ENCODE data around the gene WHRN.

Gene WHRN

DNA sequence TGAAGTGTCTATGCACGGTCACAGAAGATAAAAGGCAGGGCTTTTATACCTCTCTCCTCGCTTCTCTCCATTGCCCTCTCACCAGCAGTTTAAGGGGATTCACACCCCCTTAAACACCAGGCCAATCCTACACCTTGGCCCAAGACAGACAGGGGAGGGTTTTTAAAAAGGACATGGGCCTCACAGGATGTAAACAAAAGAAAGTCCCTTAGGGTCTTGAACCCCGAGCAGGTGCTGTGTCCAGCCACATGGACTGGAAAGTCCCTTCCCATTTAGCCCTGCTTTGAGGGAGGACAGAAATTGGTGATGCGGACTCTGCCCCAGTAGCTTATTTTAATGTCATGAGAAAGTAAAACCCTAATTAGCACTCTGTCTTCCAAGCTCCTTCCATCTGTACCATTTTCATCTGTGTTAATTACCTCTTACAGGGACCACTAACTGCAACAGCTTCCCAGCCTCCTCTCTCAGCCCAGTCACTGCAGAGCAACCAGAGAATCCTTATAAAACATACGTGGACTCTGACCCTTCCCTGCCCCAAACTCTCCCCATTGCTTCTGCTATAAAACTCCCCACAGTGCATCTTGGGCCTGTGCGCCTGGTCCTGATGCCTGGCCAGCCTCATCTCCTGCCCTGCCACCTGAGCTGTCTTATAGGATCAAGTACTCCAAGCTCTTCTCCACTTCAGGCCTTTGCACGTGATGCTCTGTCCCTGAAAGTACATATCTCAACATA lies 16.7 kb downstream of the WHRN start:
- peaks cover 54% of the 10 kb centered on the region for H3K4me1 Mint-ChIP-seq
- no peak overlapping the region for H3K4me3 Mint-ChIP-seq
- peak overlapping the region; percentile 12 for H3K27ac Mint-ChIP-seq
- H3K9me3 Mint-ChIP-seq: no peaks in the 10 kb centered on the region
- ATAC-seq (no peak), DNase-seq (ENCODE audit: low spot score in 2 of 2) (no peak)
- peaks cover 17% of the 10 kb centered on the region for H3K36me3 Mint-ChIP-seq

DNA sequence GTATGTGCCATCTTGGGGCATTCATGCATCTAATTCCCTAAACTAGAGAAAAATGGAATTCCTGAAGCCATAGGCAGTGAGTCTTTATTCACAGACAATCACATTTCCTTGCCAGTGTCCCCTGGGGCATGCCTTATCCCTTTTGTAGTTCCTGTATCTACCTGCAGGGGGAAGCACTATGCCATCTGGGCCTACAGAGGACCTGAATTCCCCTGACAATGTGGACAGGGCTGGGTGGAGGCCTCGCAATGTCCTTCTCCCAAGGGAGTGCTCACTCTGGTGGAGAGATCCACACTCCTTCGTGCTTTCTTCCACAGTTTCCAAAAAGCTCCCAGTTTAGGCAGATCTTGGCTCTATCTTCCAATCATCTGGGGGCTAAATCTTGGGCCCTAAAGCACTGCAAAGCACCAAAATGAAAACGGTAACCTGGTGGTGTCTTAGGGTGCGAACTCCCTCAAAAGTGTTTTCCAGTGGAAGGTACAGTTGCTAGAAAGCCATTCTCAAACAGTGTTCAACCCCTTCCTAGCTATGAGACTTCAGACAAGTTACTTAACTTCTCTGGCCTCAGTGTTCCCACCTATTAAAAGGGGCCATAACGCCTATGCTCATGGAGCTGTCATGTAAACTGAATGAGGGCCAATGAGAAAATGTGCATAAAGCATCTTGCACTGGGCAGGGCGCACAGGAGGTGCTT lies 17.5 kb downstream of the WHRN start:
- Mint-ChIP-seq H3K27ac (peak overlapping the region; percentile 87), H3K4me3 (peak overlapping the region; percentile 37), H3K4me1 (peaks cover 57% of the 10 kb centered on the region), H3K9me3 (no peaks in the 10 kb centered on the region), H3K36me3 (peaks cover 14% of the 10 kb centered on the region)
- ATAC-seq: peak; percentile 61
- peak; percentile 61 to 83 for DNase-seq (ENCODE audit: low spot score in 2 of 2)

DNA sequence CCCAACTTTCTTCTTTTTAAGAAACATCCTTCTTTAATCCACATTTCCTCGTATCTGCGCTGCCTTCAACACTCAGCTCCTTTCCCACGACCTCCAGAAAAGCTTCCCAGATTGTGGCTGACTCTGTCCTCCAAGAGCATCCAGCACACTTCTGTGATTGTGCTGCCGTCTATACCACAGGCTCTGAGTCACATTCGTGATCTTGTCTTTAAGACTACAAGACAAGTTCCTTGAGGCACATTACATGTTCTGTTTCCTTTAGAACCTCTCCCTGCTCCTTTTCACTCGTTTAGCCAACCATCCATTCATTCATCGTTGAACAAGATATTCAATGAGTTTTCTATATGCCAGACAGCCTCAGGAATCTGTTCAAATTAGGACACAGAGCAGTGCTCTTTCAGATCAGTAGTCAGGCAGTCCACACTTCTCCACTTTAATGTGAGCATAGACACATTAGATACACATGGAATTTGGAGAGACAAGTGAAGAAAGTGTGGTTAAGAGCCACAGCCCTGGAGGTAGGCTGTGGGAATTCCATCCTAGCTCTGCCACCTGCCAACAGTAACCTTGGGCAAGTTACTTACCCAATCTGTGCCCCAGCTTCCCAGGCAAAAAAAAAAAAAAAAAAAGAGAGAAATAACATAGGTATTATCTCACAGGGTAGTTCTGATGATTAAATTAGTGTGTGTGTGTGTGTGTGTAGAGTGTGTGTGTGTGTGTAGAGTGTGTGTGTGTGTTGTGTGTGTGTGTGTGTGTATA lies 18.9 kb downstream of the WHRN start:
- DNase-seq (ENCODE audit: low spot score in 2 of 2) (no peak), ATAC-seq (no peak)
- Mint-ChIP-seq H3K9me3 (no peaks in the 10 kb centered on the region), H3K4me3 (peak overlapping the region; percentile 60), H3K36me3 (peaks cover 10% of the 10 kb centered on the region), H3K4me1 (peaks cover 60% of the 10 kb centered on the region), H3K27ac (peak overlapping the region; percentile 90)

DNA sequence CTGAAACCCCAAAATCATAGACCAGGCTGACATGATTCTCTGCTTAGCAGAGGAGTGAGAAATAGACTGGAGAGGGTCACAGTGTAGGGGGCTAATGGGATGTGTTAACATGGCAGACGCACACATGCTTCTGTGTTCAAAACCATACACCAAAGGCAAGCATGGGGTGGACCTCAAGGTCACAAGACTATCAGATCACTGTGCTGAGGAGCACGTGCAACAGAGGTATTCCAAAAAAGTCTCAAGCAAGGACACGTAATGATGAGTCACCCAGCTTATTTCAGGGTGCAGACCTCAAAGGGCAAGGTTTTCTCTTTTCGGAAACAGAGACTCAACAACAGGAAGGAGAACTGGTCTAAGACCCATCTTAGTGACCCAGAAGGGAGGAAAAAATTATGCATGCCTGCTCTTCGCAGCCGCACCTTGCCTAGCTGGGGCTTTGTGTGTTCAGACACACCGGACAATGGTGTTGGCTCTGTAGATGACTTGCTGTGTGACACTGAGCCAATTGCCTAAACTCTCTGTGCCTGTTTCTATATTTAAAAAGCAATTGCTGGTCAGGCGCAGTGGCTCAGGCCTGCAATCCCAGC lies 20.3 kb downstream of the WHRN start:
- Mint-ChIP-seq H3K36me3 (peaks cover 14% of the 10 kb centered on the region), H3K27ac (peak overlapping the region; percentile 85), H3K4me3 (peak overlapping the region; percentile 53), H3K9me3 (no peaks in the 10 kb centered on the region), H3K4me1 (peaks cover 67% of the 10 kb centered on the region)
- peak in 1 of 2 donors; percentile 72 for DNase-seq (ENCODE audit: low spot score in 2 of 2)
- ATAC-seq: peak; percentile 89

DNA sequence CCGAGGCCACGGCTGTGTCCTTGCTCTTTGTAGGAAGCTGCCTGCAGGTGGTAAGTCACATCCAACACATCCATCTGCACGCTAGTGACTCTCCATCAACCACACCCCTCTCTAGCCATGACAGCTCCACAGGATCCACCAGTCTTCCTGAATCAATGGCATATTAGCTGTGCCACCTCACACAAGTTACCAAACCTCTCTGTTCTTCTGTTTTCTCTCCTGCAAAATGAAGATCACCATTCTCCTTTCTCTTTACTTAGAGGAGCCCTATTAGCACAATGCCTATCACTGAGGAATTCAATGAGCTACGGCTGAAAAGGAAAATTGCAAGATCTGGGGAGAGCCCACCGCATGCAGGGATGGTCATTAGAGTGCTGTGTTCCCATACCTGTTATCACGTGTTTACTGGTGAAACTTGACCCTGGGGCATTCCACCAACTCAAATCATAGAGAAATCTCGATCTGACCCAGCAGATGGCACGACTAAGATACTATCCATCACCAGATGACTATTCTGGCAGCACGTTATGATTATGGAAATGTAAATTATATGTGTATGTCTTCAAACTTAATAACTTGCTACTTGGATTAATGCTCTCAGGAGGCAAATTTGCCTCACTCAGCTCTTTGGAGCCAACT lies 20.9 kb downstream of the WHRN start:
- Mint-ChIP-seq H3K4me1 (peaks cover 67% of the 10 kb centered on the region), H3K36me3 (peaks cover 19% of the 10 kb centered on the region), H3K9me3 (no peaks in the 10 kb centered on the region), H3K27ac (peak overlapping the region; percentile 85), H3K4me3 (peak overlapping the region; percentile 53)
- ATAC-seq (peak; percentile 62), DNase-seq (ENCODE audit: low spot score in 2 of 2) (no peak)

DNA sequence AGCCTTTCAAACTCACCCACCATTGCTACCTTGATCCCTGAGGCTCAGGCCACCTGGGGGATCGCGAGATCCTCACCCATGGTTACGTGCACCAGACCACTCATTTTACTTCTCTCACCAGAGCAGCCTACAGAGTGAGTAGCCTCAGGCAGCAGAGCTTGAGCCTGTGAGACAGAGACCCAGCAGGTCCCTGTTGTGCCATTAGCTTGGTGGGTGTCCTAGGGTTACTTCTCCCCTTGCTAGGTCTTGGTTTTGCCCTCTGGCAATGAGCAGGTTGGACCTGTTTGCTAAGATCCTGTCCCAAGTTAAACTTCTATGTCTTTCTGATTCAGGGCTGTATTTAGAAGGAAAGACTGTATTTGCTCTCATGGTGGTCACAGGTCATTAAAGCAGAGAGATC lies 21.8 kb downstream of the WHRN start:
- Mint-ChIP-seq H3K4me1 (peaks cover 61% of the 10 kb centered on the region), H3K4me3 (no peak overlapping the region), H3K36me3 (peaks cover 22% of the 10 kb centered on the region), H3K9me3 (no peaks in the 10 kb centered on the region), H3K27ac (peak overlapping the region; percentile 85)
- ATAC-seq (no peak), DNase-seq (ENCODE audit: low spot score in 2 of 2) (no peak)

DNA sequence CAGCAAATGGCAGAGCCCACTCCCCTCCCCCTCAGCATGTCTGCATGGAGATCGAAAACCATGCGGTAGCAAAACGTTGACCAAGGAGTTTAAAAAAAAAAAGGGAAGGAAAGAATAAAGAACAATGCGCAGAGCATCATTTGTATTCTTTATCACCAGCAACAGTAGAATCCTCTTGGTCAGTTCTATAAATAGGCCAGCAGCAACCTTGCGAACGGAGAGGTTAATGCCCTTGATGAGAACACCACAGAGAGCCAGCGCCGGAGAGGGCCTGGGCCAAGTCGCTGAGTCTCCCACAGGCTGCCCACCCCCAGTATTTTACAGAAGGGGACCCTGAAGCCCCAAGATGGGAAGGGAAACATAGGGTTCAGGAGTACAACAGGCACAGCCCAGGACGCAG lies 22.7 kb downstream of the WHRN start:
- Mint-ChIP-seq H3K27ac (no peak overlapping the region), H3K4me1 (peaks cover 58% of the 10 kb centered on the region), H3K4me3 (no peak overlapping the region), H3K9me3 (no peaks in the 10 kb centered on the region), H3K36me3 (peaks cover 31% of the 10 kb centered on the region)
- no peak for DNase-seq (ENCODE audit: low spot score in 2 of 2)
- no peak for ATAC-seq

DNA sequence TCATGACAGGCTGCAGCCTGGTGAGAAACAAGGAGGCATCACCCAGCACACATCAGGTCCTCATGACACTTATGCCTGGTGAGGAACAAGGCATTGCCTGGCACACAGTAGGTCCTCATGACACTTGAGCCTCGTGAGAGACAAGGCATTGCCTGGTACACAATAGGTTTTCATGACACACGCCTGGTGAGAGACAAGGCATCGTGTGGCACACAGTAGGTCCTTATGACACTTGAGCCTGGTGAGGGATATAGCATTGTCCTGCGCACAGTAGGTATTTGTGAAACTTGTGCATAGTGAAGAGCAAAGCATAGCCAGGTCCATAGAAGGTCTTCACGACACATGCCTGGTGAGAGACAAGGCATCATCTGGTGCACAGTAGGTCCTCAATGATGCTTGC lies 23.5 kb downstream of the WHRN start:
- ATAC-seq: no peak
- peak overlapping the region; percentile 82 for H3K27ac Mint-ChIP-seq
- no peak for DNase-seq (ENCODE audit: low spot score in 2 of 2)
- peaks cover 33% of the 10 kb centered on the region for H3K36me3 Mint-ChIP-seq
- peak overlapping the region; percentile 20 for H3K4me3 Mint-ChIP-seq
- peaks cover 52% of the 10 kb centered on the region for H3K4me1 Mint-ChIP-seq
- H3K9me3 Mint-ChIP-seq: no peaks in the 10 kb centered on the region

DNA sequence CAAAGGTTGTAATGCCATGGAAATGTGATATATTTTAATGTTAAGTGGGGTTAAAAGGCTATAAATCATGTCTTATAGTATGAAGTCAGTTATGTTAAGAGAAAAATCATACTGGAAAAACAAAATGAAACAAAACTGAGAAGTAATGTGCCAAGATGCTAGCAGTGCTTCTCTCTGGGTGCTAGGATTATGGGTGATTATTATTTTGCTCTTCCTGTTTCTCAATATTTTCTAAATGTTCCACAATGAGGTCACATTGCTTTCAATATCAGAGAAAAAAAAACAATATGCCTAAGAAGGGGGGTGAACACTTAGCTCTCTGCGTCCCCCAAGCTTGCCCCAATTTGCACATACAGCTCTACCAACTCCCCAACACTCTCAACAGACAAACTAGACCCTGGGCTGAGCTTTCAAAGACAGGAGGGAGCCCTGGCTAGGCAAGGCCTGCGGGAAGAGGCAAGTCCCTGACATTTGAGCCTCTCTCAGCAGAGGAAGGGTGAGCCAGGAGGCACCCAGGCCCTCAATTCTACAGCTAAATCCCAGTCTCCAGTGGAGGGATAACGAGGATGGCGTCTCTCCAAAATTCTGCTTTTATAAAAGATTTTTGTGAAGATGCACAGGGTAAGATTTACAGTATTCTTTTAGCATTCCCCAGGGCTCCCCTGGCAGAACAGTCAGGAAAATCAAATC lies 24.4 kb downstream of the WHRN start:
- peak overlapping the region; percentile 20 for H3K4me3 Mint-ChIP-seq
- H3K4me1 Mint-ChIP-seq: peaks cover 52% of the 10 kb centered on the region
- DNase-seq (ENCODE audit: low spot score in 2 of 2) (no peak), ATAC-seq (no peak)
- peak overlapping the region; percentile 82 for H3K27ac Mint-ChIP-seq
- H3K36me3 Mint-ChIP-seq: peaks cover 37% of the 10 kb centered on the region
- no peaks in the 10 kb centered on the region for H3K9me3 Mint-ChIP-seq

DNA sequence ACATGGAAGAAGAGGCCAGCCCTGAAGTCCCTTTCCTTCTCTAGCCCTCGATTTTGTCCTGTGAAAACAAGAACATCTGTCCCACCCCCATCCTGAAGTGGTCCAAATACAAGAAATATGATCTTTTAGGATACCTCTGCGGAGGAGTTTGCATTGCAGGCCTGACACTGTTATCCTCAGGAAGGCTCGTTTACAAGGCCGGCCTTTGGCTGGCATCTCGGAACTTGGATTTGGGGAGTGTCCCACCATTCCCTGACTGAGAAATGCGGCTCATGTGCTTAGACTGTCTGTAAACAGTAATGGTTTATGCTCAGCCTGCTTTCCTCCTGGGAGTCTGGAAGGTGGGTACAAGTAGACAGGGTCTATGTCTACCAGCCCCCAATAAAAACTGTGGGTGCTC lies 26.4 kb downstream of the WHRN start:
- H3K4me3 Mint-ChIP-seq: no peak overlapping the region
- DNase-seq (ENCODE audit: low spot score in 2 of 2) (no peak), ATAC-seq (no peak)
- peaks cover 54% of the 10 kb centered on the region for H3K4me1 Mint-ChIP-seq
- H3K9me3 Mint-ChIP-seq: no peaks in the 10 kb centered on the region
- peaks cover 46% of the 10 kb centered on the region for H3K36me3 Mint-ChIP-seq
- H3K27ac Mint-ChIP-seq: no peak overlapping the region

DNA sequence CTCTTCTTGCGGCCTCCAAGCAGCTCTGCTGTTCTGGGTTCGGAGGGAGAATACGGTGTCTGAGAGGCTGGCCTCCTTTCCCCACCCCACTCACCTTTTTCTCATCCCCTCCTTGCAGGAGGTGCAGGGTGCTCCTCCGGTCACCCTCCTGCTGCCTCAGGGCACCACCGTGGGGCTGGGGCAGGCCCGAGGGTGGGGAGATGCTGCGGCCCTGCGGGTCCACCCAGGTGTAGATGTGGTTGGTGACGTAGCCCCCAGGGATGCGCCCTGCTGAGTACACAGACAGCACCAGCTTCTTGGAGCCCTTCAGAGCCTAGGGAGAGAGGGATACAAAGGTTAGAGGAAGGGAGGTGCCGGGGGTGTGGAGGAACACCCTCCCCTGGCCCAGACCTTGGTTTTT lies 26.8 kb downstream of the WHRN start:
- DNase-seq (ENCODE audit: low spot score in 2 of 2) (no peak), ATAC-seq (no peak)
- H3K4me3 Mint-ChIP-seq: no peak overlapping the region
- H3K4me1 Mint-ChIP-seq: peaks cover 53% of the 10 kb centered on the region
- no peak overlapping the region for H3K27ac Mint-ChIP-seq
- H3K9me3 Mint-ChIP-seq: no peaks in the 10 kb centered on the region
- peaks cover 50% of the 10 kb centered on the region for H3K36me3 Mint-ChIP-seq

DNA sequence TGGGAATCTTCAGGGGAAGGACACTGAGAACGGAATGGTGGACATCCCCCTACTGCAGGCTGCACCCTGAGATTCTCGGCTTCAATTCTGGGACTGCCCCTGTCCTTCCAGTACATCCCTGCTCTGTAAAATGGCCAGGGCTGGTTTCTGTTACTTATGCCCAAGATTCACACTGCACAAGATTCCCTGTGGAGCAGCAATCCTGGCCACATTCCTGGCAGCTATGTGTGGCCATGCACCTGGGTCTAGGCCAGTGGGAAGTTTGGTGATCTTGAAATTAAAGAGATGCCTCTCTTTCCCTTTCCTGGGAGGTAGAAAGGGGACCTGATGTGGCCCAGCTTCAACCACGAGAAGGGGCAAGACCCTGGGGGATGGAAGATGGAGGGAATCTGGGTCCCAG lies 27.6 kb downstream of the WHRN start:
- Mint-ChIP-seq H3K27ac (no peak overlapping the region), H3K4me1 (peaks cover 47% of the 10 kb centered on the region), H3K4me3 (no peak overlapping the region), H3K36me3 (peaks cover 54% of the 10 kb centered on the region), H3K9me3 (no peaks in the 10 kb centered on the region)
- DNase-seq (ENCODE audit: low spot score in 2 of 2) (no peak), ATAC-seq (no peak)

DNA sequence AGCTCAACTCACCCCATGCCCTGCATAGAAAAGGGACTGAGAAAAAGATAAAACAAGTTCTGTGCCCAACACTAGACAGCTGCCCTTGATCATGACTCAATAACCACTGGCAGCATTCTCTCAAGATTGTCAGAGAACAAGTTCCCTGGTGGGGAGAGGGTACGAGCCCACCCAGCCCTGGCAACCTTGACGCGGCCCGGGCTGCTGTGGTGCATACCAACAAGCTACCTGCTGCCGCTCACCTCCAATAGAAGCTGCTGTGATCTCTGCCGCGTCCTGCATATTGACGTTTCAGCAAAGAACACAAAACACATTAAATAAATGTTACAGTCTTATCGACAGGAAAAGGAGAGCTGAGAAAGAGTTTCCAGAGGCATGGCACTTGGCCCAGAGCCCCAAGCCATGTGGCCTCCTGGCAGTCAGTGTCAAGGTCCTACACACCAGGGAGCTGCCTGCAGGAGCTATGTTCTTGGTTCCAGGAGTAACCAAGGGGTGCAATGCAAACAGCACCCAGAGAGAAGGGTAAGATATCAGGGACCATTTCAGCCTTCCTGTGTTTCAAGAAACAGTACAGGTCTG lies 28.3 kb downstream of the WHRN start:
- H3K4me3 Mint-ChIP-seq: no peak overlapping the region
- H3K27ac Mint-ChIP-seq: peak overlapping the region; percentile 48
- peaks cover 52% of the 10 kb centered on the region for H3K36me3 Mint-ChIP-seq
- peaks cover 47% of the 10 kb centered on the region for H3K4me1 Mint-ChIP-seq
- no peak for ATAC-seq
- no peaks in the 10 kb centered on the region for H3K9me3 Mint-ChIP-seq
- no peak for DNase-seq (ENCODE audit: low spot score in 2 of 2)

DNA sequence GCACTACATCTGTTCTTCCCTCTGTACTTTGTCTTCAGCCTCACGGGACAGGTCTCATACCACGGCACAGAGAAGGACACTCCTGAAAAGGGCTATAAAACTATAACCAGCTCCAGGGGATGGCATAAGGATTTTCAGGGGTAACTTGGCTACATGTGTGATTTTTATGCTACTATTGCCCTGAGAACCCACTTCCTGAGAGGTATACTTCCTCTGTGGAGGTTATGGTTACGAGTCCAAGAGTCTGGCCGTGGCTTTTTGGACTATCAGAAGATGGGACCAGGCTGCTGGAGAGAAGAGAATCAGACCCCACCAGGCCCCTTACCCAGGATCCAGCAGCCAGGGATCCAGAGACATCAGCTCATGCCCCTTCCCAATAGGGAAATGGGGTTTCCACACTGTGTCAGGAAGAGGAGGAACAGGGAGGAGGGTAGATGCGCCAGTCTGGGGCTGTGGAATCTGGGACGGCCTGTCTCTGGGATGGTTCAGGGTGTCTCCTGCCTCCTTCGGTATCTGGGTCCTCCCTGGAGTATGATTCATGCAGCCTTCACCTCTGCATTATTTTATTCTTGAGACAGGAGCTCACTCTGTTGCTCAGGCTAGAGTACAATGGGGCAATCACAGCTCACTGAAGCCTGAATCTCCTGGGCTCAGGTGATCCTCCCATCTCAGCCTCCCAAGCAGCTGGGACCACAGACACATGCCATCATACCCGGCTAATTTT lies 29.7 kb downstream of the WHRN start:
- H3K9me3 Mint-ChIP-seq: no peaks in the 10 kb centered on the region
- H3K4me1 Mint-ChIP-seq: peaks cover 33% of the 10 kb centered on the region
- H3K27ac Mint-ChIP-seq: peak overlapping the region; percentile 8
- H3K4me3 Mint-ChIP-seq: no peak overlapping the region
- ATAC-seq: no peak
- DNase-seq (ENCODE audit: low spot score in 2 of 2): no peak
- peaks cover 49% of the 10 kb centered on the region for H3K36me3 Mint-ChIP-seq

All from stimulated activated effector memory CD8-positive, alpha-beta T cell treated with anti-CD3 and anti-CD28 coated beads, Interleukin-12 subunit alpha, Interleukin-12 subunit beta, amount 100 ng/mL, for 72 hours (primary cell).